HG03066 (cell line): ENCODE measurements around the gene CLEC12A.
"Not testable (repeated sequence)": the region's sequence is repeated elsewhere in the genome, so short reads cannot be mapped to it uniquely, and the experiment has no call there.

Source experiments
- ATAC-seq: cut with Tn5 transposase; IDR thresholded peaks from one replicate; pipeline ENCODE4 v1.9.1; 2021; ENCODE audit warnings: low read depth; ENCODE audit not compliant: unreplicated experiment

CLEC12A gene

GRCh38 chr12:9961901-9962300, 9.3 kb upstream of the CLEC12A start:
- ATAC-seq, result no peak

GRCh38 chr12:9969673-9970072, 1.5 kb upstream of the CLEC12A start:
- ATAC-seq, result no peak

GRCh38 chr12:9973949-9974348, 2.7 kb downstream of the CLEC12A start:
- no peak for ATAC-seq

GRCh38 chr12:9974731-9975130, 3.5 kb downstream of the CLEC12A start:
- not testable (repeated sequence) for ATAC-seq

DNA sequence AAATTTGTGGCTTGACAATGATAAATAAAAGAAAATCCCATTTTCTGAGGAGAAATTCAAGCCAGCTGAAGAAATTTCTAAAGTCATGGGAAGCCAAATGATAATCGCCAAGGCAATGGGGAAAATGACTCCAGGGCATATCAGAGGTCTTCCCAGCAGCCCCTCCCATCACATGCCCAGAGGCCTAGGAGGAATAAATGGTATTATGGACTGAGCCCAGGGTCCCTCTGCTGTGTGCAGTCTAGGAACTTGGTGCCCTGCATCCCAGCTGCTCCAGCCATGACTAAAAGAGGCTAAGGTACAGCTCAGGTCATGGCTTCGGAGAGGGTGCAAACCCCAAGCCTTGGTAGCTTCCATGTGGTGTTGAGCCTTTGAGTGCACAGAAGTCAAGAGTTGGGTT, 4.4 kb downstream of the CLEC12A start:
- no peak for ATAC-seq

GRCh38 chr12:9976626-9977025, 5.4 kb downstream of the CLEC12A start:
- not testable (repeated sequence) for ATAC-seq

DNA sequence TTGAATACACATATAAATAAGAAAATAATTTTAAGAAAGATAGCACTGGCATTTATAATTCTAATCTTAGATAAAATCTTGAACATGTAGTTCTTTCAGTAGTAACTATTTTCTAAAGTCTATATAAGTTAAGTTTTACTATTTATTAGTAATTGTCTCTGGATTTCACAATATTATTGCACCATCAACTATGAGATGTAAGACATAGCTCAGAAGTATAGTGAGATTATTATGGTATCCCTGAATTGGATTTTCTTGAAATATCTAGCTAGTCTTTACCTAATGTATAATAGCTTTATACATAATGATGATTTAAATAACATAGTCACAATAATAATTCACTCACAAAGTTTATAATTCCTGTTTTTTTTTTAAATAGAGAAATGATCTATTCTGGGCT, 6.7 kb downstream of the CLEC12A start:
- ATAC-seq, result no peak

DNA sequence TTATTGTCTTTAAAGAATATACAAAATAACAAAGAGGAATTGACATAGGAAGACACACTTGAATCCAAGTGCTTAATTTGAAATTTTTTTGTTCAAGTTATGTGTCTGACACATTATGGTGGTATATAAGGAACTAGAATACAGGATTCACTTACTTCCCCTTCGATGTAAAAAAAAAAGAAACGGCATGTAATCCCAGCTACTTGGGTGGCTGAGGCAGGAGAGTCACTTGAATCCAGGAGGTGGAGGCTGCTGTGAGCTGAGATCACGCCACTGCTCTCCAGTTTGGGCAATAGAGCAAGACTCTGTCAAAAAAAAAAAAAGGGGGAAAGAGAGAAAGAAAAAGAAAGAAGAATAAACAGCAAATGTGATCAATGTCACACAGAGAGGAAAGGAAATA, 8.9 kb downstream of the CLEC12A start:
- no peak for ATAC-seq

DNA sequence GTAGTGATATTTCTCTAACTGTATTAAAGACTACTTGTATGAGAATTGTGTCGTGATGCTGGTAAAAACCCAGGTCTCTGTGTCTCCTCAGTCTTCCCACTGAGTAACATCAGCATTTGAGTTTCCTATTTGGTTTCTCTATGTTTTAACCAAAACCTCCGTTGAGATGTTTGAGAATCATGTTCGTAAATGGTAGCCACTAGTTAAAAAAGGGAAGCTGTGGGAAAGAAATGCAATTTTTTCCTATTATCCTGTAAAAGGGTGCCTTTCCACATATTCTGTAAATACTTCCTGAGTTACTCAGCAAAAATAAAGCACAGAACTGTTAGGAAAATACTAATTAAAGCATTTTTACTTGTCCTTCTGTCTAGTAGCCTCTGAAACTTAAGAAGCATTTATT, 20.7 kb downstream of the CLEC12A start:
- no peak for ATAC-seq

DNA sequence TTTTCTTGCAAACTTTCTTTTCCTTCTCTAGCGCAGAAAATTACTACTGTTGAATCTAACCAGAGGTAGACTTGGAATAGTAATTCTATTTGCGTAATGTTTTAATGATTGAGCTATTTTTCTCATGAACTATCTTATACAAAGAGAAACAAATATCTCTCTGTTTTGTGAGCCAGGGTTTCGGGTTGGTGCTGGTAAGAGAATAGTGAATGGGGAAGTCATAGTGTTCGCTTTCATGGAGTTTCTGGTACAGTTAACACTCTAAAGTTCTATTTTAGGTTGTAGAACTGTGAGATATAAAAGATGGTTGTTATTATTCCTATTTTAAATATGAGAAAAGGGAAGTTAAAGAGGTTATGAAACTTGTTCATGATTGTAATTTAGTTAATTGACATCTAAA, 21.1 kb downstream of the CLEC12A start:
- ATAC-seq, result no peak

GRCh38 chr12:9999016-9999415, 27.8 kb downstream of the CLEC12A start, which contains the start of gene CLEC1B:
Gene CLEC1B (minus strand): TSS chr12:9999121. CDS start chr12:9999100, 21 bp downstream.
- ATAC-seq, result no peak

- ATAC-seq, result no peak
Observed at GRCh38 chr12:10001171-10001776, 30.1 kb downstream of the CLEC12A start.

GRCh38 chr12:10012630-10013330, 41.6 kb downstream of the CLEC12A start:
- ATAC-seq, result no peak

GRCh38 chr12:10015450-10015849, 44.2 kb downstream of the CLEC12A start:
- no peak for ATAC-seq

GRCh38 chr12:10016881-10017280, 45.7 kb downstream of the CLEC12A start:
- no peak for ATAC-seq

- ATAC-seq, result no peak
Observed at GRCh38 chr12:10018386-10018785, 47.2 kb downstream of the CLEC12A start.

- no peak for ATAC-seq
Observed at GRCh38 chr12:10021342-10021741, 50.1 kb downstream of the CLEC12A start.

DNA sequence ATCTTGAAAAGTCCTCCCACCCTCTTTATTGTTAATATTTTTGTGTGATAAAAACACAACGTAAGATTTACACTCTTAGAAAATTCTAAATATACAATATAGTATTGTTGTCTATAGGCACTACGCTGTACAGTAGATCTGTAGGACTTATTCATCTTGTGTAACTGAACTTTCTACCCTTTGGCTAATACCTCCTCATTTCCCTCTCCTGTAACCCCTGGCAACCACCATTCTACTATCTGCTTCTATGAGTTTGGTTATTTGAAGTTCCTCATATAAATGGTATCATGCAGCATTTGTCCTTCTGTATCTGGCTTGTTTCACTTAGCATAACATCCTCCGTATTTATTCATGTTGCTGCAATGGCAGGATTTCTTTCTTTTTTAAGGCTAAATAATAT, 54.0 kb downstream of the CLEC12A start:
- no peak for ATAC-seq

GRCh38 chr12:10026666-10027065, 55.5 kb downstream of the CLEC12A start:
- not testable (repeated sequence) for ATAC-seq

DNA sequence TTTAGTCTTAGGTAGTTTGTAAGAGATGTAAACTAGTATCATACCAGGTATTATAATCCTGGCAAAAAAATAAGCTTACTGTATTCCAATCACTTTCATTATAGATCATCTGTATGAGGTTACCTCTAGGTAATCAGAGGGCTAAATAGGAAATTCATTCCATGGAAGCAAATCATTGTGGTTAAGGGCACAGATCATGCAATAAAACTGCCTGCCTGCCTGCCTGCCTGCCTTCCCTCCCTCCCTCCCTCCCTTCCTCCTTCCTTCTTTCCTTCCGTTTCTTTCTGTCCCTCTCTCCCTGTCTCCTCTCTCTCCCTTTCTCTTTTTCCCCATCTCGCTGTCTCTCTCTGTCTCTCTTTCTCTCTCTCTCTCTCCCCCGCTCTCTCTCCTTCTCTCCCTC, 56.1 kb downstream of the CLEC12A start:
- no peak for ATAC-seq

DNA sequence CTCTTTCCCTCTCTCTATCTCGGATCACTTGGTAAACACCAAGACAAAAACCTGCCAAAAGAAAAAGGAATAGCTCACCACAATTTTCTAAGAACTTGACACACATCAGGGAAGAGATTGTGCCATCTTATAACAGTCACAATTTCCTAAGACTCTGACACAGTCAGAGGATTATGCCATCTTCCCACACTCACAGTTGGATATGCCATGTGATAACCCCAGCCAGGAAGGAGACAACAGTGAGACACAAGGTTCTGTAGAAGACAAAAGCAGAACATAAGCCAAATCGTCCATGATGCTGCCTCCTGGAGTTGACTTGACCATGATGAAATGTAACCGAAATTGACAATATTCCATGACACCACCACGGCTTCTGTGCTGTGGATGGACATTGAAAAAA, 56.5 kb downstream of the CLEC12A start:
- ATAC-seq, result no peak

GRCh38 chr12:10030446-10030845, 59.2 kb downstream of the CLEC12A start, which contains the start of gene CLEC9A:
Gene CLEC9A (plus strand): TSS chr12:10030682. CDS start chr12:10052688, 22,006 bp downstream.
- no peak for ATAC-seq
